ENCODE measurements around the gene ZNF223.

The ZNF223 gene

DNA sequence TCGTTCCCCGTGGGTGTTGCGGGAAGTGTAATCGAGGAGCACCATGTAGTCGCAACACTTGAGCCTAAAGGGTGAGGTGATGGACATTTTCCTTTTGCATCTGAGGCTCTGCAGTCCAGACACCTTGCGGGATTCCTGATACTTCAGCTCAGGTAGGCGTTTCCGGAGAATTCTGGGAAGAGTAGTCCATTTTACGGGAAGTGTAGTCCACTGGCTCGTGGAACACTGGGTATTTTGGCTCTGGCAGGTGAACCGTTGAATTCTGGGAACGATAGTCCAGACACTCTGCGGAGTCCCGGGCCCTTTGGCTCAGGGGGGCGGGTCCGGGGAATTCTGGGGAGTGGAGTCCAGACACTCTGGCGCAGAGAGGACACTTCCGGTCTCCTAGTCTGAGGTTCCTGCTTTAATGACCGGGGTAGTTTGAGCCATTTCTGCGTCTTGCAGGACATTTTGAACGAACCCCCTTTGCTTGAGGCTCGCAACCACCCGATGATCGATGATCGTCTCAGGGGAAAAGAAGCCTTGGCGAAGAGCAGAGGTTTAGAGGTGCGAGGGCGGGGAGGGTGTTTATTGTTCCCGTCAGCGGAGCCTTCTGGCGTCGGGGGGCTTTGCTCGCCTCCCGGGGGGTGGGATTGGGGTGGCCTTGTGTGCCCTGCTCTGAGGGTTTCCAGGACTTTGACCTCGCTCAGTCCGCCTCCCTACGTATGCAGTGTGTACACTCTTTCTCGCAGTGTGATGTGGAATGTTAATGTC is at the start of gene ZNF223:
TSS of gene ZNF223 (plus strand) at position 387 of the 753 bp plus-strand sequence. CDS start 3,141 bp downstream, outside the sequence.
- DNase-seq (ENCODE audit: low spot score): peak; percentile 94

DNA sequence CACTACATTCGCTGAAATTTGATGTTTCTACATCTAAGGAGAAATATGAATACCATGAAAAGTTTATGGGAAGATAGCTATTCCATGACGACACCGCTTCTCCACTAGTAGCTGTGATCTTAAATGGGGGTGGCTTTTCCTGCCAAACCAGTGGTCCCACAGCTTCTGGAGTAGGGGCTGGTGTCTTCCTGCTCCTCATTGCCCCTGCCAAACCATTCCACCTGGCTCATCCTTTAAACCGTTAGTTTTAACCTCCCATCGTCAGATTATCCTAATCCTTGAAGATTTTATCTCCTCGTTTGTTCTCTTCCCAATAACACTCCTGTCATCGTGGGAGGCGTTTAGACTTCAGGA is 49.6 kb upstream of the ZNF223 start:
- DNase-seq (ENCODE audit: low spot score): no peak

DNA sequence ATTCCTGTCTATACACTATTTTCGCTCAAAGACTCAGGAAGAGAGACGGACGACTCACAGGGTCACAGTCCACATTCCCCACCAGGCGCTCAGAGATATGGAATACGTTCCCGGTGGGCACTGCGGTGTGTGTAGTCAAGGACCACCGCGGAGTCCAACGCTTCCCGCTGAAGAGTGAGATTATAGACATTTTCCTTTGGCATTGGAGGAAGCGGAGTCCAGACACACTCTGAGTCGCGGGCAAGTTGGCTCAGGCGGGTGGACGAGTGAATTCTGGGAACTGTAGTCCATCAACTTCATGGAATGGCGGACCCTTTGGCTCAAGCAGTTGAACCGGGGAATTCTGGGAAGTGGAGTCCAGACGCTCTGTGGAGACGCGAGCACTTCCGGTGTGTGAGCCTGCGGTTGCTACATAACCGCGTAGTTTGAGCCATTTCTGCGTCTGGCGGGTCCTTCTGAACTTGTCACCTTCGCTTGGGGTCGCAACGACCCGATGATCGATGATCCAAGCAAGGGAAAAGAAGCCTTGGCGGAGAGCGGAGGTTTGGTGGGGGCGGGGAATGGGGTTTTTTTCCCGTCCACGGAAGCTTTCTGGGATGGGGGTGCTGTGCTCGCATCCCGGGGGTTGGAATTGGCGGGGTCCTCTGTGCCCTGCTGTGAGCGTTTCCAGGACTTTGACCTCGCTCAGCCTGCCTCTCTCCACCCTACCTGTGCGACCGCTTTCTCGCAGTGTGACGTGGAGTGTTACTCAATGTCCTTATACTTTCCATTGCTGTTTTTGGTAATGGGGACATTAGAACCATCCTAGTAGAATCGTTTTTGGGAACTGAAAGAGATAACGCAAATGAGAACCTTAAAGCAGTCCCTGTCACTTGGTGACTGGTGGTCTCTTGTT is 49.0 kb upstream of the ZNF223 start, which contains the start of gene ZNF230:
TSS of gene ZNF230 (plus strand) at position 392 of the 895 bp plus-strand sequence. CDS start 4,122 bp downstream, outside the sequence.
- peak; percentile 94 for DNase-seq (ENCODE audit: low spot score)

DNA sequence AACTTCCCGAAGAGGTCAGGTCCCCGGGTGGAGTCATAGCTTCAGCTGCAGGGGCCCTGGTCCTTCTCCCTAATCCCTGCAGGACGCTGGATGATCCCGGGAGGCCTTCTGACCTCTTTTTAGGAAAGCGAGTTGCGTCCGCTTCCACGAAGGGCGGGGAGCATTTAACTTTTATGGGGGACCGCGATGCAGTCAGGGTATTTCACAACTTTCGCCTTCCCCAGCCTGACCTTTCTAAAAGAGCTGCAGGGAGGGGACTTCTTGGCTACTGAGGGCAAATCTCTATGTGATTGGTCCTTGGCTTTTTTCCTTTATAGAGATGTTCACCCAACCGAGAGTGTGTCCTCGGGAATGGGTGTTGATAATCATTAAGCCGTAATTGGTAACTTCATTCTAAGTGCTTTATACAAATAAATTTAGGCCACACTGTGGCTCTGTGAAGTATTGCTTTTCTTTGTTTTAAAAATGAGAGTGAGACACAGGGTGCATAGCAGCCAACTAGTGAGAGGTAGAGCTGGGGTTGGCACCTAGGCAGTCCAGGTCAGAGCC is 48.3 kb upstream of the ZNF223 start:
- DNase-seq (ENCODE audit: low spot score): peak; percentile 49

DNA sequence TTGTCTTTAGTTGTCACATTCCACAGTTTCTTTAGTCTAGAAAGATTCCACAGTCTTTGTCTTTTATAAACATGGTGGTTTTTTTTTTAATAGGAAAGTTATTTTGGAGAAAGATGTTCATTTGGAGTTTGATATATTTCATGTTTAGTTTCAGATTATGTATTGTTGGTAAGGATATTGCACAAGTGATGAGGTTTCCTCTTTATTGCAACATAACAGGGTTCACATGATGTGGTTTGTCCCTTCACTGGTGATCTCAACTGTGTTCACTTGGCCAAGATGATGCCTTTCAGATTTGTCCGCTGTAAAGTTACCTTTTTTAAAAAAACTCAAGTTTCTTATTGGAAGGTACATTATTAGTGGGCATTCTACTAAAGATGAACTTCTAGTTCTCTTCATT is 45.9 kb upstream of the ZNF223 start:
- DNase-seq (ENCODE audit: low spot score): no peak

DNA sequence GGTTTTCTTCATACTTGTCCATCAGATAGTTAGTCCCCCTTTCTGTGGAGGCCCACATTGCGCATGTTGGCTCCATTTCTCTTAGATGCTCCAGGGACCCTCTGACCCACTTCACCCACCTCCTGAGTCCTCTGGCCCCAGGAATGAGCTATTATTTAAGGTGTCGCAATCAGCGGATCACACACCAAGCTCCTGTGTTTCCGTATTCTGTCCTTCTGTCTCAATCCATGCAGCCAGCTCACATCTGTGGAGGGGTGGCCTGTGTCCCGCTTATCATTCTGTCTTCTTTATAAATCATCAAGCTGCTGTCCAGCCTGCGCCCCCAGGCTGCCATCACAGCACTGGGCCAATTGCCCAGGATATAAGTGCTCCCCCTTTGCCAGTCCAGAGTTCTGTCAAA is 44.4 kb upstream of the ZNF223 start:
- DNase-seq (ENCODE audit: low spot score): no peak

DNA sequence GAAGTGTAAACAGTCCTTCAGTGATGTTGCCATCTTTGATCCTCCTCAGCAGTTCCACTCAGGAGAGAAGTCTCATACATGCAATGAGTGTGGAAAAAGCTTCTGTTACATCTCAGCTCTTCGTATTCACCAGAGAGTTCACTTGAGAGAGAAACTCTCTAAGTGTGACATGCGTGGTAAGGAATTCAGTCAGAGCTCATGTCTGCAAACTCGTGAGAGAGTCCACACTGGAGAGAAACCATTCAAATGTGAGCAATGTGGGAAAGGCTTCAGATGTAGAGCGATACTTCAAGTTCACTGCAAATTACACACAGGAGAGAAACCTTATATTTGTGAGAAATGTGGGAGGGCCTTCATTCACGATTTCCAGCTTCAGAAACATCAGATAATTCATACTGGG is 41.4 kb upstream of the ZNF223 start:
- DNase-seq (ENCODE audit: low spot score): no peak

DNA sequence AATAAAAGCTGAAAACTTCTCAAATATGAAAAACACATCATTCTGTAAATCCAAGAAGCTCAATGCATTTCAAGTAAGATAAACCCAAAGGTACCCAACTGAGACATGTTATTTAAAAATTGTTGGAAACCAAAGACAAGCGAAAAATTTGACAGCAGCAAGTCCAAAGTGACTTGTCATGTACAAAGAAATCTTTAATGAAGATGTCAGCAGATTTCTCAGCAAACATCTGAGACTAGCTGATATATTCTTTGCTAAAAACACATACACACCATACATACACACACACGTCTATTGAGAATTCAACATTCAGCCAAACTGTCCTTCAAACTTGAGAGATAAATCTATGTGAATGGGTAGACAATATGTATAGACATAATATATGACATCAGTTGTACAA is 32.3 kb upstream of the ZNF223 start:
- DNase-seq (ENCODE audit: low spot score): no peak

DNA sequence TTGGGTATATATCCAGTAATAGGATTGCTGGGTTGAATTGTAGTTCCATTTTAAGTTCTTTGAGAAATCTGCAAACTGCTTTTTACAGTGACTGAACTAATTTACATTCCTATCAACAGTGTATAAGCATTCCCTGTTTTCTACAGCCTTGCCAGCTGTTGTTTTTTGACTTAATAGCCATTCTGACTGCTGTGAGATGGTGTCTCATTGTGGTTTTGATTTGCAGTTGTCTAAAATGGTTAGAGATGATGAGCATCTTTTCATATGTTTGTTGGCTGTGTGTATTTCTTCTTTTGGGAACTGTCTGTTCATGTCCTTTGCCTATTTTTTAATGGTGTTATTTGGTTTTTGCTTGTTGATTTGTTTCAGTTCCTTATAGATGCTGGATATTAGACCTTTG is 30.6 kb upstream of the ZNF223 start:
- DNase-seq (ENCODE audit: low spot score): no peak

DNA sequence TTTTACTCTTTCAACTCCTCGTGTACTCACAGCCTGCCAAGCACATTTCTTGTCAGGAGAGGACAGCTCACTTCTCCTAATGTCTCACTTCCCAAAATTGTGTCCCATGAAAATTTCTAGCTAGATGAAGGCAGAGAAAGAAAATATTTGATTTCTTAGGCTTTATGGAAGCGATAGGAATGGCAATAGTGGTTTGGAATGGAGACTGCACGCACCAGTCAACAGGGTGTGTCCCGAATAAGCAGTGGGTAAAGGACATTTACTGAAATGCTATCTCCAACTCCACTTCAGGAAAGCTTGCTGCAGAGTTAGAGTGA is 27.0 kb upstream of the ZNF223 start:
- DNase-seq (ENCODE audit: low spot score): peak; percentile 2

DNA sequence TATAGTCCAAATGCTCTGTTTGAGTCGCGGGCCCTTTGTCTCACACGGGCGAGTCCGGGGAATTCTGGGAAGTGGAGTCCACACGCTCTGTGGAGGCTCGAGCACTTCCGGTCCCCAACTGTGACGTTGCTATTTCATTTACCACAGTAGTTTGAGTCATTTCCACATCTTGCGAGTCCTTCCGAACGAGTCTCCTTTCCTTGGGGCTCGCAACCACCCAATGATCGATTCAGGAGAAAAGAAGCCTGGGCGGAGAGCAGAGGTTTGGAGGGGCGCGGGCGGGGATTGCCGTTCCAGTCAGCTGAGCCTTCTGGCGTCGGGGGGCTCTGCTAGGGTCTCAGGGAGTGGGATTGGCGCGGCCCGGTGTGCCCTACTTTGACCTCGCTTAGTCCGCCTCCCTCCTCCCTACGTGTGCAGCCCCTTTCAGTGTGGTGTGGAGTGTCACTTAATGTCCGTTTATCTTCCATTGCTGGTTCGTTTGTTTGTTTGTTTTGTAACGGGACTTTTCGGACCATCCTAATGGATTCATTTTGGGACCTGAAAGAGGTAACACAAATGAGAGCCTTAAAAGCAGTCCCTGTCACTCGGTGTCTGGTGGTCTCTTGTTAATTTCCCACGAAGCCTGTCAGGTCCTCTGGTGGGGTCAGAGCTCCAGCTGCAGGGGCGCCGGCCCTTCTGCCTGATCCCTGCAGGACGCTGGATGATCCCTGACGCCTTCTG is 26.5 kb upstream of the ZNF223 start, which contains the start of gene ZNF222:
TSS of gene ZNF222 (plus strand) at position 163 of the 720 bp plus-strand sequence. CDS start at position 221, 58 bp downstream.
- peak; percentile 87 for DNase-seq (ENCODE audit: low spot score)

DNA sequence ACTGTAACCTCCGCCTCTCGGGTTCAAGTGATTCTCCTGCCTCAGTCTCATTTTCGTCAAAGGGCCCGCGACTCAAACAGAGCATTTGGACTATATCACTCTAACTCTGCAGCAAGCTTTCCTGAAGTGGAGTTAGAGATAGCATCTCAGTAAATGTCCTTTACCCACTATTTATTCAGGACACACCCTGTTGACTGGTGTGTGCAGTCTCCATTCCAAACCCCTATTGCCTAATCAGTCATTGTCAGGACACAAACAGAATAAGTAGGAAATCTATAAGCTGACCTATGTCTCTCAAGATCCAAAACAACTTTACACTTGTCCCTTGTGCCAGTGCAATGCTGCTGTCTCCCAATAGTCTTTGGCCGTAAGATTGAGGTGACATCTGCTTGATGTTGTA is 25.2 kb upstream of the ZNF223 start:
- no peak for DNase-seq (ENCODE audit: low spot score)

DNA sequence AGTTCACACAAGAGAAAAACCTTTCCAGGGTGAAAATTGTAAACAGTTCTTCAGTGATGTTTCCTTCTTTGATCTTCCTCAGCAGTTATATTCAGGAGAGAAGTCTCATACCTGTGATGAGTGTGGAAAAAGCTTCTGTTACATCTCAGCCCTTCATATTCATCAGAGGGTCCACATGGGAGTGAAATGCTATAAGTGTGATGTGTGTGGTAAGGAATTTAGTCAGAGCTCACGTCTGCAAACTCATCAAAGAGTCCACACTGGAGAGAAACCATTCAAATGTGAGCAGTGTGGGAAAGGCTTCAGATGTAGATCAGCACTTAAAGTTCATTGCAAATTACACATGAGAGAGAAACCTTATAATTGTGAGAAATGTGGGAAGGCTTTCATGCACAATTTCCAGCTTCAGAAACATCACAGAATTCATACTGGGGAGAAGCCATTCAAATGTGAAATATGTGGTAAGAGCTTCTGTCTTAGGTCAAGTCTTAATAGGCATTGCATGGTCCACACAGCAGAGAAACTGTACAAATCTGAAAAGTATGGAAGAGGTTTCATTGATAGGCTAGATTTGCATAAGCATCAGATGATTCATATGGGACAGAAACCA is 19.7 kb upstream of the ZNF223 start:
- no peak for DNase-seq (ENCODE audit: low spot score)

DNA sequence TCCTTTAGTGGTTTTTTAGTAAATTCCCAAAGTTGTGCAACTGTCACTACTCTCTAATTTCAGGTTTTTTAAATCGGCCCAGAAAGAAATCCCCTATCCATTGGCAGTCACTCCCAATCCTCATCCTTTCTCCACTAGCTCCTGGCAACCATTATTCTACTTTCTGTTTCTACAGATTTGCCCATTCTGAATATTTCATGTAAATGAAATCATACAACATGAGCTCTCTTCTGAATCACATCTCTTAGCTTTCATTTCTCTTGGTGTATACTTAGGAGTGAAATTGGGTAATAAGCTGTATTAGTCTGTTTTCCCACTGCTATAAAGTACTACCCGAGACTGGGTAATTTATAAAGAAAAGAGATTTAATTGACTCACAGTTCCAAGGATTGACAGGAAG is 9.7 kb upstream of the ZNF223 start:
- DNase-seq (ENCODE audit: low spot score): no peak

DNA sequence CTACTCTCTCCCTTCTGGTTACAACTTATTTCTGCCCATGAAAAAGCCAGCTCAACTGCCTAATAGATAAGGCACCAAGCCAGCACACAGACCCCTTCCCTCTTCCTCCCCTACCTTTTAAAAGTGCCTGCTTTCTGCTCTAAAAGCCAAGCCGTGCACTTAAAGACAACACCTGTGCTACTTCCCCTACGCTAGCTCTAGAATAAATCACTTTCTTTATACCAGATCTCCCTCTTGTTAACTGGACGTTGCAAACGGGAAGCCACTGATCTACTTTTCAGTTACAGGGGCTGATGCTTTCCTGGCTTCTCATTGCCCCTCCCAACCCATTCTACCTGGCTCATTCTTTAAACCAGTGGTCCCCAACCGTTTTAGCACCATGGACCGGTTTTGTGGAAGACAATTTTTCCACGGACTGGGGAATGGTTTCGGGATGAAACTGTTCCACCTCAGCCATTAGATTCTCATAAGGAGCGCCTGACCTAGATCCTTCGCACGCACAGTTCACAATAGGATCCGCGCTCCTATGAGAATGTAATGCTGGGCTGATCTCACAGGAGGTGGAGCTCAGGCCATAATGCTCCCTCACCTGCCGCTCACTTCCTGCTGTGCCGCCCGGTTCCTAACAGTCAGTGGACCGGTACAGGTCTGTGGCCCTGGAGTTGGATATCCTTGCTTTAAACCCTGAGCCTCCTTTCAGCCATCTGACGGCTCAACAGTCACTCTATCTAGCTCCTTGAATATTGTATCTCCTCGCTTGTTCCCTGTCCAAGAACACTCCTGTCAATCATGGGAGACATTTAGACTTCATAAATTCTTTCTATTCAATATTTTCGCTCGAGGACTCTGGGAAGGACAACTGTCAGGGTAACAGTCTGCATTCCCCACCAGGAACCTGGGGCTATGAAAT is 841 bp upstream of the ZNF223 start:
- peak; percentile 36 for DNase-seq (ENCODE audit: low spot score)

DNA sequence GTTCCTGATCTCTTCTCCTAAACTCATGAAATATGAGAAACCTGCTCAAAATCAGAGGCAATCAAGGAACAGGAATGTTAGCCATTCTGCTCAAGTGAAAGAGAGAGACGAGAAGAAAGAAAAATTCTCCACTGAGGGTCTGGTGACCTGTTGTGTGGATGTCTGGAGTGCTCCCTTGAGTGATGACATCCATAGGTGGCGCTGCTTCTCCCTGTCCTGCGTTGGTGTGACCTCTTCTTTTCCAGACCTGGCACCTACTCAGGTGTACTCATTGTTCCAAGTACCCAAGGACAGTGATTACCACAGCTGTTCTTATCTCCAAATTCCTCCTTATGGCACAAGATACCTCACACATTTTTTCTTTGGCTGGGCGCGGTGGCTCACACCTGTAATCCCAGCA is 4.0 kb downstream of the ZNF223 start:
- no peak for DNase-seq (ENCODE audit: low spot score)

DNA sequence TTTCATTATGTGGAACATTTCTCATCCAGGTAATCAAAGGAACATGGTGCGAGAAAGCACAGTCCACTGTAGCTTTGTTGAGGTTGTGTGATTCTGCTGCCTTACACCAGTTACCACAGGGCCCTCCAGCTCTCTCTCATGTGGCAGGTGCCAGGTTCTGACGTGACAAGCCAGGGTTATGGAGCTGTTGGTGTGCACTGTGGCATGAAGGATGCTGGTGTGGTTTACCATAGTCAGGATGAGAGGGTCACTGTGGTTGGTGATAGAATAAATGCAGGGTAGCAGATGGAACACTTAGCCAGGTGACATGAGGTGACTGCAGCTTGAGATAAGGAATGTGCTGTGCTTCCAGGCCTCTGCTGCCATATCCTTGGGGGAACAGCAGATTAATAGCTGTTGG is 7.4 kb downstream of the ZNF223 start:
- DNase-seq (ENCODE audit: low spot score): no peak

DNA sequence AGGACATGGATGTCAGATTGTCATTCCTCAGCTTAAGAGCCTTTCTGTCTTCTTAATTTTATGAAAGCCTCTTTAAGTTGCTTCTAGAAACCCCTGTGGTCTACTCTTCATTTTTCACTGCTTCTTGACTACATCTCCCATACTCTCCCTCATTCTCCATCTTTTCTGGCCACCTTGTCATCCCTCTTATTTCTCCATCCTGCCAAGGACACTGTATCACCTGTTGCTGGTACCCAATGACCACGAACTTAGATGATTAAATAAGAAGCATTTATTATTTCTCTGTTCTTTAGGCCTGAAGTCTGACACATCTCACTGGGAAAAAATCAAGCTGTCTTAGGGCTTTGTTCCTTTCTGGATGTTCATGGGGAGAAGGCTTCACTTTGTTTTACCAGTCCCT is 9.2 kb downstream of the ZNF223 start:
- no peak for DNase-seq (ENCODE audit: low spot score)

DNA sequence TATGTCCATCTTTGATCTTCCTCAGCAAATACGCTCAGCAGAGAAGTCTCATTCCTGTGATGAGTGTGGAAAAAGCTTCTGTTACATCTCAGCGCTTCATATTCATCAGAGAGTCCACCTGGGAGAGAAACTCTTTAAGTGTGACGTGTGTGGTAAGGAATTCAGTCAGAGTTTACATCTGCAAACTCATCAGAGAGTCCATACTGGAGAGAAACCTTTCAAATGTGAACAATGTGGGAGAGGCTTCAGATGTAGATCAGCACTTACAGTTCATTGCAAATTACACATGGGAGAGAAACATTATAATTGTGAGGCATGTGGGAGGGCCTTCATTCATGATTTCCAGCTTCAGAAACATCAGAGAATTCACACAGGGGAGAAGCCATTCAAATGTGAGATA is 14.5 kb downstream of the ZNF223 start:
- DNase-seq (ENCODE audit: low spot score): no peak

DNA sequence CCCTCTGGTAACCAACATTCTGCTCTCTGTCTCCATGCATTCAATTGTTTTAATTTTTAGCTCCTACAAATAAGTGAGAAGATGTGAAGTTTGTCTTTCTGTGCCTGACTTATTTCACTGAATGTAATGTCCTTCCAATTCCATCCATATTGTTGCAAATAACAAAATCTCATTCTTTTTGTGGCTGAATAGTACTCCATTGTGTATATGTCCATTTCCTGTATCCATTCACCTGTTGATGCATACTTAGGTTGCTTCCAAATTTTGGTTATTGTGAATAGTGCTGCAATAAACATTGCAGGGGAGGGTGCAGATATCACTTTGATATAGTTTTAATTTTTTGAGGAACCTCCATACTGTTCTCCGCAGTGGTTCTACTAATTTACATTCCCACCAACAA is 17.6 kb downstream of the ZNF223 start:
- no peak for DNase-seq (ENCODE audit: low spot score)
